HepG2 (cell line): ENCODE measurements around the gene SRGAP3. TPM values are rescaled to one million over a fixed set of nuclear protein-coding genes. Genes with fewer than 3 reads are reported as not detected.

Experiments
- ARNT2 ChIP-seq: sonication (generic); formaldehyde crosslinking; IDR thresholded peaks from 2 replicates; pipeline ENCODE4 v1.8.0; 2022; ENCODE audit warnings: mild to moderate bottlenecking, low read depth, missing genetic modification reagents, moderate library complexity
- ETV5 ChIP-seq: IDR thresholded peaks from 2 replicates; pipeline ENCODE4 v1.6.1; 2018; ENCODE audit warnings: missing biosample characterization, missing genetic modification reagents, inconsistent platforms, borderline replicate concordance
- HDAC1 ChIP-seq: sonication (generic); formaldehyde crosslinking; IDR thresholded peaks from 2 replicates; pipeline ENCODE4 v1.5.1; 2020; ENCODE audit warnings: mild to moderate bottlenecking, missing genetic modification reagents
- KDM6A ChIP-seq: IDR thresholded peaks from 2 replicates; pipeline ENCODE4 v1.6.1; 2016; ENCODE audit warnings: low read depth
- KLF9 ChIP-seq: IDR thresholded peaks from 2 replicates; pipeline ENCODE4 v1.6.1; 2016; ENCODE audit warnings: low read depth
- NPAS2 ChIP-seq: sonication (generic); formaldehyde crosslinking; IDR thresholded peaks from 2 replicates; pipeline ENCODE4 v1.8.0; 2022; ENCODE audit warnings: mild to moderate bottlenecking, missing genetic modification reagents, borderline replicate concordance
- RFX3 ChIP-seq: IDR thresholded peaks from 2 replicates; pipeline ENCODE4 v1.6.1; 2016; ENCODE audit warnings: missing biosample characterization, missing genetic modification reagents
- SNAI1 ChIP-seq: sonication (generic); formaldehyde crosslinking; IDR thresholded peaks from 2 replicates; pipeline ENCODE4 v1.5.0; 2020; ENCODE audit warnings: mild to moderate bottlenecking, missing genetic modification reagents, borderline replicate concordance
- SSRP1 ChIP-seq: IDR thresholded peaks from 2 replicates; pipeline ENCODE4 v1.6.1; 2016; ENCODE audit warnings: control low read depth
- TAF15 ChIP-seq: fragments of 200-400 bp; formaldehyde crosslinking; IDR thresholded peaks from one replicate; pipeline ENCODE4 v1.6.1; 2018; ENCODE audit warnings: mild to moderate bottlenecking, low read depth, low read length; ENCODE audit not compliant: poor library complexity, severe bottlenecking
- U2AF1 ChIP-seq: fragments of 200-400 bp; formaldehyde crosslinking; optimal IDR thresholded peaks from 2 replicates; pipeline ENCODE3; 2017; ENCODE audit warnings: mild to moderate bottlenecking, low read depth, low read length
- ZSCAN30 ChIP-seq: sonication (generic); formaldehyde crosslinking; IDR thresholded peaks from 2 replicates; pipeline ENCODE4 v1.5.0; 2020; ENCODE audit warnings: mild to moderate bottlenecking, missing genetic modification reagents
- polyA plus RNA-seq, 8 experiments: library from polyadenylated mRNA; depleted of rRNA in 3 of 8; stranded (reverse) in 7 of 8; unstranded in 1 of 8; fragments of >200 nt; fragmentation: Illumina TruSeq in 4 of 8; extraction: Trizol in 4 of 8; gene quantifications; 2 replicates each; pipeline versions ENCODE4 v1.2.1 to v1.2.3, GENCODE V29; 2011 to 2016; ENCODE audit warnings: low read depth in 4 of 8, missing spikeins in 1 of 8, mixed read lengths in 1 of 8; ENCODE audit not compliant: insufficient read depth in 1 of 8
- total RNA-seq, 5 experiments: library from RNA; depleted of rRNA; stranded (reverse); fragments of >200 nt; fragmentation: Illumina TruSeq; extraction: Trizol; gene quantifications; 2 replicates each; pipeline ENCODE4 v1.2.3, GENCODE V29; 2016; ENCODE audit warnings: low read depth in 1 of 5
- TF ChIP-seq, protein P1 (sequence below): sonication (generic); IDR thresholded peaks from 2 replicates; pipeline ENCODE4 v1.6.1; 2016; ENCODE audit warnings: low read depth, borderline replicate concordance
- TF ChIP-seq, protein P2 (sequence below): sonication (generic); formaldehyde crosslinking; IDR thresholded peaks from 2 replicates; pipeline ENCODE4 v1.8.0; 2022; ENCODE audit warnings: low read depth, missing genetic modification reagents
- TF ChIP-seq, protein P3 (sequence below): IDR thresholded peaks from 2 replicates; pipeline ENCODE4 v1.4.0; 2020; ENCODE audit warnings: mild to moderate bottlenecking, missing genetic modification reagents
- TF ChIP-seq, protein P4 (sequence below): sonication (generic); formaldehyde crosslinking; IDR thresholded peaks from 2 replicates; pipeline ENCODE4 v1.4.0; 2020; ENCODE audit warnings: mild to moderate bottlenecking, missing genetic modification reagents
- TF ChIP-seq, protein P5 (sequence below): IDR thresholded peaks from 2 replicates; pipeline ENCODE4 v1.6.1; 2016; ENCODE audit warnings: low read depth, control low read depth

Gene SRGAP3
- total and polyA plus RNA-seq, 2 of the 13 experiments (the other 11 are each of a cell fraction or from before 2014, with no cell fraction given), result 1.2 to 1.4 TPM

DNA sequence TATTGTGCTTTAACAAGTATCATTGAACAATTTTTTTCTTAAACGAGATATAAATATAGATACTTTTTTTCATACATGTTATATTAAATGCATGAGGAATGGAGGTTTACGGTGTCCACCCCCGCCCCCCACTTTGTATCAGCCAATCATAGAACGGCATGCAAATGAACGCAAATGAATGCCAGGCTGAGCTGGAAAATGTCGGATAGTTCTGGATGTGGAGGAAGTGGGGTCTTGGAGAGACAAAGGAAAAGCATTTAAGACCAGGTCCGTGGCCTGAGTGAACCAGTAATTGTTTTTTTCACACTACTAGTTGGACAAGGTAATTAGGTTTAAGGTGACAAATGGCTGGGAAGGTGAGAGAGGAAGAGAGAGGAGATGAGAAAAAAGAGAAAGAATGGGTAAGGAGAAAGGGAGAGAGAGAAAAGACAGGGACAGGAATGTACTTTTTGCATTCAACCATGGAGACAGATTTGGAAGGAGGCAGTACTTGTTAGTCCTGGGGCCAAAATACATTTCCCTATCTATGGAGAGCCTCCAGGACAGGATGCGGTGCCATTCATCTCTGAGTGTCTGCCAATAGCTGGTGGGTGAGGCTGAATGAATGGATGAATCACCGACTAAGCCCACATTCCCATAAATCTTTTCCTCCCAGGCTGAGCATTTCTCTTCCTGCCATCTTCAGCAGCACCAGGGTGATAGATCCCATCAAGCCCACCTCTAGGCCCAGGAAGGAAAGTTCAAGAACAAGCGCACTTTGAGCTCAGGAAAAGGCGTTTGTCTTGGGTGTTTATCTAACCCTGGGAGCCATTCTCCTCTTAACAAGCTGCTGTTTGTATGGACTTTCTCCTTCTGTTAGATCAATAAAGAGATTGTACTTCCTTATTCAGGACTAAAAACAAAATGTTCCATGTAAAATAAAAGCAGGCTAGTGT is 284.7 kb downstream of the SRGAP3 start (continued):
- TF ChIP-seq, protein P1, sequence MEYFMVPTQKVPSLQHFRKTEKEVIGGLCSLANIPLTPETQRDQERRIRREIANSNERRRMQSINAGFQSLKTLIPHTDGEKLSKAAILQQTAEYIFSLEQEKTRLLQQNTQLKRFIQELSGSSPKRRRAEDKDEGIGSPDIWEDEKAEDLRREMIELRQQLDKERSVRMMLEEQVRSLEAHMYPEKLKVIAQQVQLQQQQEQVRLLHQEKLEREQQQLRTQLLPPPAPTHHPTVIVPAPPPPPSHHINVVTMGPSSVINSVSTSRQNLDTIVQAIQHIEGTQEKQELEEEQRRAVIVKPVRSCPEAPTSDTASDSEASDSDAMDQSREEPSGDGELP, result 0 out of 2 replicates have a peak, but pooled peaks have one; percentile 11
- TF ChIP-seq, protein P2, sequence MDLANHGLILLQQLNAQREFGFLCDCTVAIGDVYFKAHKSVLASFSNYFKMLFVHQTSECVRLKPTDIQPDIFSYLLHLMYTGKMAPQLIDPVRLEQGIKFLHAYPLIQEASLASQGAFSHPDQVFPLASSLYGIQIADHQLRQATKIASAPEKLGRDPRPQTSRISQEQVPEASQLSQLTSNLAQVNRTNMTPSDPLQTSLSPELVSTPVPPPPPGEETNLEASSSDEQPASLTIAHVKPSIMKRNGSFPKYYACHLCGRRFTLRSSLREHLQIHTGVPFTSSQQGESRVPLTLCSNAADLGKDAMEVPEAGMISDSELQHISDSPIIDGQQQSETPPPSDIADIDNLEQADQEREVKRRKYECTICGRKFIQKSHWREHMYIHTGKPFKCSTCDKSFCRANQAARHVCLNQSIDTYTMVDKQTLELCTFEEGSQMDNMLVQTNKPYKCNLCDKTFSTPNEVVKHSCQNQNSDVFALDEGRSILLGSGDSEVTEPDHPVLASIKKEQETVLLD, result no peak
- TF ChIP-seq HDAC1 (CRISPR knock-in tag) (peak; percentile 76), KDM6A (CRISPR knock-in tag) (peak; percentile 86; the same call in 1 of the 2 replicates), TAF15 (no peak), KLF9 (CRISPR knock-in tag) (no peak), RFX3 (CRISPR knock-in tag) (no peak), ETV5 (CRISPR knock-in tag) (peak; percentile 82; the same call in 1 of the 2 replicates), ZSCAN30 (CRISPR knock-in tag) (no peak), ARNT2 (CRISPR knock-in tag) (no peak), U2AF1 (peak; percentile 1), NPAS2 (no peak), SSRP1 (CRISPR knock-in tag) (no peak), SNAI1 (CRISPR knock-in tag) (no peak)
- TF ChIP-seq, protein P3, sequence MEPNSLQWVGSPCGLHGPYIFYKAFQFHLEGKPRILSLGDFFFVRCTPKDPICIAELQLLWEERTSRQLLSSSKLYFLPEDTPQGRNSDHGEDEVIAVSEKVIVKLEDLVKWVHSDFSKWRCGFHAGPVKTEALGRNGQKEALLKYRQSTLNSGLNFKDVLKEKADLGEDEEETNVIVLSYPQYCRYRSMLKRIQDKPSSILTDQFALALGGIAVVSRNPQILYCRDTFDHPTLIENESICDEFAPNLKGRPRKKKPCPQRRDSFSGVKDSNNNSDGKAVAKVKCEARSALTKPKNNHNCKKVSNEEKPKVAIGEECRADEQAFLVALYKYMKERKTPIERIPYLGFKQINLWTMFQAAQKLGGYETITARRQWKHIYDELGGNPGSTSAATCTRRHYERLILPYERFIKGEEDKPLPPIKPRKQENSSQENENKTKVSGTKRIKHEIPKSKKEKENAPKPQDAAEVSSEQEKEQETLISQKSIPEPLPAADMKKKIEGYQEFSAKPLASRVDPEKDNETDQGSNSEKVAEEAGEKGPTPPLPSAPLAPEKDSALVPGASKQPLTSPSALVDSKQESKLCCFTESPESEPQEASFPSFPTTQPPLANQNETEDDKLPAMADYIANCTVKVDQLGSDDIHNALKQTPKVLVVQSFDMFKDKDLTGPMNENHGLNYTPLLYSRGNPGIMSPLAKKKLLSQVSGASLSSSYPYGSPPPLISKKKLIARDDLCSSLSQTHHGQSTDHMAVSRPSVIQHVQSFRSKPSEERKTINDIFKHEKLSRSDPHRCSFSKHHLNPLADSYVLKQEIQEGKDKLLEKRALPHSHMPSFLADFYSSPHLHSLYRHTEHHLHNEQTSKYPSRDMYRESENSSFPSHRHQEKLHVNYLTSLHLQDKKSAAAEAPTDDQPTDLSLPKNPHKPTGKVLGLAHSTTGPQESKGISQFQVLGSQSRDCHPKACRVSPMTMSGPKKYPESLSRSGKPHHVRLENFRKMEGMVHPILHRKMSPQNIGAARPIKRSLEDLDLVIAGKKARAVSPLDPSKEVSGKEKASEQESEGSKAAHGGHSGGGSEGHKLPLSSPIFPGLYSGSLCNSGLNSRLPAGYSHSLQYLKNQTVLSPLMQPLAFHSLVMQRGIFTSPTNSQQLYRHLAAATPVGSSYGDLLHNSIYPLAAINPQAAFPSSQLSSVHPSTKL (CRISPR knock-in tag), result peak; percentile 83
- TF ChIP-seq, protein P4, sequence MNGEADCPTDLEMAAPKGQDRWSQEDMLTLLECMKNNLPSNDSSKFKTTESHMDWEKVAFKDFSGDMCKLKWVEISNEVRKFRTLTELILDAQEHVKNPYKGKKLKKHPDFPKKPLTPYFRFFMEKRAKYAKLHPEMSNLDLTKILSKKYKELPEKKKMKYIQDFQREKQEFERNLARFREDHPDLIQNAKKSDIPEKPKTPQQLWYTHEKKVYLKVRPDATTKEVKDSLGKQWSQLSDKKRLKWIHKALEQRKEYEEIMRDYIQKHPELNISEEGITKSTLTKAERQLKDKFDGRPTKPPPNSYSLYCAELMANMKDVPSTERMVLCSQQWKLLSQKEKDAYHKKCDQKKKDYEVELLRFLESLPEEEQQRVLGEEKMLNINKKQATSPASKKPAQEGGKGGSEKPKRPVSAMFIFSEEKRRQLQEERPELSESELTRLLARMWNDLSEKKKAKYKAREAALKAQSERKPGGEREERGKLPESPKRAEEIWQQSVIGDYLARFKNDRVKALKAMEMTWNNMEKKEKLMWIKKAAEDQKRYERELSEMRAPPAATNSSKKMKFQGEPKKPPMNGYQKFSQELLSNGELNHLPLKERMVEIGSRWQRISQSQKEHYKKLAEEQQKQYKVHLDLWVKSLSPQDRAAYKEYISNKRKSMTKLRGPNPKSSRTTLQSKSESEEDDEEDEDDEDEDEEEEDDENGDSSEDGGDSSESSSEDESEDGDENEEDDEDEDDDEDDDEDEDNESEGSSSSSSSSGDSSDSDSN, result no peak
- TF ChIP-seq, protein P5, sequence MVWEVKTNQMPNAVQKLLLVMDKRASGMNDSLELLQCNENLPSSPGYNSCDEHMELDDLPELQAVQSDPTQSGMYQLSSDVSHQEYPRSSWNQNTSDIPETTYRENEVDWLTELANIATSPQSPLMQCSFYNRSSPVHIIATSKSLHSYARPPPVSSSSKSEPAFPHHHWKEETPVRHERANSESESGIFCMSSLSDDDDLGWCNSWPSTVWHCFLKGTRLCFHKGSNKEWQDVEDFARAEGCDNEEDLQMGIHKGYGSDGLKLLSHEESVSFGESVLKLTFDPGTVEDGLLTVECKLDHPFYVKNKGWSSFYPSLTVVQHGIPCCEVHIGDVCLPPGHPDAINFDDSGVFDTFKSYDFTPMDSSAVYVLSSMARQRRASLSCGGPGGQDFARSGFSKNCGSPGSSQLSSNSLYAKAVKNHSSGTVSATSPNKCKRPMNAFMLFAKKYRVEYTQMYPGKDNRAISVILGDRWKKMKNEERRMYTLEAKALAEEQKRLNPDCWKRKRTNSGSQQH (CRISPR knock-in tag), result no peak
